GM19324 (cell line): ENCODE measurements around the gene SLC26A2.
"Not testable (repeated sequence)": the region's sequence is repeated elsewhere in the genome, so short reads cannot be mapped to it uniquely, and the experiment has no call there.

Experiments
- ATAC-seq: cut with Tn5 transposase; IDR thresholded peaks from one replicate; pipeline ENCODE4 v1.9.1; 2021; ENCODE audit warnings: mild to moderate bottlenecking, moderate library complexity; ENCODE audit not compliant: unreplicated experiment, low FRiP score

Gene SLC26A2

DNA sequence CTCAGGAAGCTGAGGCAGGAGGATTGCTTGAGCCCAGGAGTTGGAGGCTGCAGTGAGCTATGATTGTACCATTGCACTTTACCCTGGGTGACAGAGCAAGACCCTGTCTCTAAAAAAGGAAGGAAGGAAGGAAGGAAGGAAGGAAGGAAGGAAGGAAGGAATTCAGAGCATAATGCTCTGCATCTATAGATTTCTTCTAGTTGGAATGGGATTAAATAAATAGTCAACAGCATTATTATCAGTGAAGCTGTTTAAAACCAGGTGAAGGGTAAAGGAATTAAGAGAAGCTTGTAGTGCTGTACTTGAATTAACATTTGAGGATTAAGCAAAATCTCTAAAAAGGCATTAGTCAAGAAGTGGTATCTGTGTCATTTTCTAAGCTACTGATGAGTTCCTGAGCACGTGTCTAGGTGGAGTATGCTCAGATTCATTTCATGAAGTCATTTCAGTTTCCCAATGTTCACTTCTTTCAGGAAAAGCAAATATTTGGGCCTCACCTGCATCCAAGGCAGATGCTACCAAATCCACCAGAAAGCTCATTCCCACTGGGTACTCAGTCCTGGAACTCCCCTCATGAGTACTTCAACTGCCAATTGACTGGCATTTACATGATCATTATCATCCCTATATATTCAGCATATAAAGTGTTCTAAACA lies 24.4 kb upstream of the SLC26A2 start:
- no peak for ATAC-seq

DNA sequence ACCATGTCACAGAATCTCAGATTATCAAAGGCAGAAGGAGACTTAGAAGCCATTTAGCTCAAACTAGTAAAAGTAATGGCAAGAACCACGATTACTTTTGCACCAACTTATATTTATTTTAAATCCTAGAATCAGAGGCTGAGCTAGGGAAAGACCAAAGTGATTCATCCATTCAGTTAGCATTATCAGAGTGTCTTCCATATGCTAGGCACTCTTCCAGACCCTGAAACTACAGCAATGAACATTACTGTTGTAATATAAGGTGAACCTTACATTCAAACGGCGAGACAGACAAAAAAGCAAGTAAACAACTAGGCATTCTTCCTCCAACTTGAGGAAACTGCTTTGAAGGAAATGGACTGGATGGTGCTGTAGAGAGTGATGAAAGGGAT lies 23.9 kb upstream of the SLC26A2 start:
- ATAC-seq = no peak

DNA sequence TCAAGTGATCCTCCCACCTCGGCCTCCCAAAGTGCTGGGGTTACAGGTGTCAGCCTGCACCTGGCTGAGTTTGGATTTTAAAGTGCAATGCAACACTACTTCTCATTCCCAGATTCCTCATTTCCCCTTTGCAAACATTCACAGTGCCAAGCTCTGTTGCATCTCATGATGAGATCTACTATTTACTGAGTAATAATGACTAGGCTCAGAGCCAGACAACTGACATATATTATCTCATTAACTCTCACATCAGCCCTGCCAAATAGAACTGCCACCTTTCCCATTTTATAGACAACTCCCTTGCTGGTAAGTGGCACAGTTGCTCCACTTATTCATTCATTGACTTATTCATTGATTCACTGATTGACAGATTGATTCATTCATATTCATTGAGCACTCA lies 22.9 kb upstream of the SLC26A2 start:
- ATAC-seq = no peak

GRCh38 chr5:149938279-149938678 lies 22.3 kb upstream of the SLC26A2 start:
- no peak for ATAC-seq

DNA sequence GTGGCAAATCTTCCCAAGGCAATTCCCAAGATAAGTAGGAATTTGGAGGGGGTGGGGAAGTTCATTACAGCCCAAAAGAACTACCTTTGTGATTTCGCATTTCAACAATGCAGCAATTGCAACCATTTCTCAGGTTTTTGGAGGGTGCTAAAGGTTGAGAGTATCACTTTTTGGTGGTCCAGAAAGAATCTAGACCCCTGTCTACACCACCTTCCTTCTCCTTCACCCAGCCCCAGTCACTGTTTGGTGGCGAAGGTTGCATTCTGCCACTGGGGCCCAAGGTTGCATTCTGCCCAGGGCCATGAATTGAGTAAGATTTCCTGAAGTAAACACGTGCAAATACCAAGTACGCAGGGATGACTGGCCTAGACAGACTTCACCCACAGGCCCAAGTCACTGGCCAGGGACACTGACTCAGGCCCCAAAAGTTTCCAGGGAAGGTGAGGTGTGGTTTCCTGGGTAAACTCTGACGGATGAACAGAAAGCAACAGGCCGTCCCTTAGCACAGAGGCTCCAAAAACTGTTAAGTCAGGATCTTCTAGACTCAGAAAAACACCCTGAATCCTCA lies 21.7 kb upstream of the SLC26A2 start:
- no peak for ATAC-seq

DNA sequence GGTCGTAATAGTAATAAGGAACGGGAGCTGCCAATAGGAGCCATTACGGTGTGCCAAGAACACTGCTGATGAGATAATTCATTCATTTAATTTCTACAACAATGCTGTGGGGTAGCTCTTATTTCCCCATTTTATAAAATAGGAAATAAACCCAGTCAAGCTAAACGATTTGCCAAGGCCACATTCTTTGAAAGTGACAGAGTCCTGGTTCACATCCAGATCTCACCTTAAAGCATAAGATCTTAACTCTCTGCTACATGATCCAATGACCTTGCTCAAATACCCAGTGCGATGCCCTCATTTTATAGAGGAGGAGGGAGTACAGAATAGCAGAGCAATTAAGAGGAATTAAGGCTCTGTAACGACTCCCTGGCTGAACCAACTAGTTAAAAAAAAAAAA lies 21.0 kb upstream of the SLC26A2 start:
- no peak for ATAC-seq

GRCh38 chr5:149940077-149940574 lies 20.4 kb upstream of the SLC26A2 start:
- ATAC-seq = peak; percentile 57

GRCh38 chr5:149940941-149941644 lies 19.5 kb upstream of the SLC26A2 start:
- no peak for ATAC-seq

DNA sequence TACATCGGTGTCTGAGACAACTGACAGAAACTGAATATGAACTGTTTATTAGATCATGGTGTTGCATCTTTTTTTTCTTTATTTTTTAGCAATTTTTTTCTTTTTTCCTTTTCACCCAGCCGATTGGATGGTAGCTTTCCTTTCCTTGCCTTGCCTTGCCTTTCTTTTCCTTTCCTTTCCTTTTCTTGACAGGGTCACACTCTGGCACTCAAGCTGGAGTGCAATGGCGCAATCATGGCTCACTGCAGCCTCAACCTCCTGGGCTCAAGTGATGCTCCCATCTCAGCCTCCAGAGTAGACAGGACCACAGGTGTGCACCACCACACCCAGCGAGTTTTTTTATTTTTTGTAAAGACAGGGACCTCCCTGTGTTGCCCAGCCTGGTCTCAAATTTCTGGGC lies 18.8 kb upstream of the SLC26A2 start:
- no peak for ATAC-seq

DNA sequence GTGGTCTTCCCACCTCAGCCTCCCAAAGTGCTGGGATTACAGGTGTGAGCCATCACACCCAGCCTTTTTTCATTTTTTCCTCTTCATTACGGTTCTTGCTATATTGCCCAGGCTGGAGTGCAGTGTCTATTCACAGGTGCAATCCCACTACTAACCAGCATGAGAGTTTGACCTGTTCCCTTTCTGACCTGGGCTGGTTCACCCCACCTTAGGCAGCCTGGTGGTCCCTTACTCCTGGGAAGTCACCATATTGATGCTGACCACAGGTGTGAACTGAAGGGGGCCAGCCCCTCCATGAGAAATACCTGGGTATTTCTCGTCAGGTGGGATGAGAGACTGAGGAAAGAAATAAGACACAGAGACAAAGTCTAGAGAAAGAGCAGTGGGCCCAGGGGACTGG lies 18.4 kb upstream of the SLC26A2 start:
- ATAC-seq = no peak

DNA sequence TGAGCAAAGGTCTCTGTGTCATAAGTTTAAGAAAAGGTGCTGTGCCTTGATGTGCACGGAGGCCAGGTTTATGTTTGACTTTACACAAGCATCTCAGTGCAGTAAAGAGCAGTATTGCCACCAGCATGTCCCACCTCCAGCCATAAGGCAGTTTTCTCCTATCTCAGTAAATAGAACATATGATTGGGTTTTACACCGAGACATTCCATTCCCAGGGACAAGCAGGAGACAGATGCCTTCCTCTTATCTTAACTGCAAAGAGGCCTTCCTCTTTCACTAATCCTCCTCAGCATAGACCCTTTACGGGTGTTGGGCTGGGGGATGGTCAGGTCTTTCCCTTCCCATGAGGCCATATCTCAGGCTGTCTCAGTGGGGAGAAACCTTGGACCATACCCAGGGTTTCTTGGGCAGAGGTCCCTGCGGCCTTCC lies 17.8 kb upstream of the SLC26A2 start:
- ATAC-seq = not testable (repeated sequence)

- not testable (repeated sequence) for ATAC-seq
Measured at GRCh38 chr5:149943177-149943949, 17.2 kb upstream of the SLC26A2 start.

DNA sequence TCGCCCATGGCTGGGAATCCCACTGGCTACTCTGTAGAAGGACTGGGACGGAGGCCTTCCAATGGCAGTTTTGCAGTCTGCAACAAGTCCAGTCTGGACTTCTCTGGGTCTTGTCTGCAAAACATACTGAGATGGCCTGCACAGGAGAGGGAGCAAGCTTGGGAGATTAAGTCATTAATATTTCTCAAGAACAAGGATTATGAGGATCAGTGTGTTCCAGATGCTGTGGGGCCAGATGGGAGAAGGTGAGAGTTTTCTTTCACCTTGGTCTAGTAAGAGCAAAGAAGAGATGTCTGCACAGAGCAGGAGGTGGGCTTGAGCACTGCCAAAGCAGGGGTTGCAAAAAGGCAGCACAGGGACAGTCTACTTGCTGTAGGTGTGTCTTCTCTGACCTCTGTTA lies 15.9 kb upstream of the SLC26A2 start, which contains the start of gene PDE6A:
PDE6A (minus strand) TSS at position 128 of the 400 bp plus-strand sequence; CDS start at position 8, 120 bp downstream.
- ATAC-seq = no peak

DNA sequence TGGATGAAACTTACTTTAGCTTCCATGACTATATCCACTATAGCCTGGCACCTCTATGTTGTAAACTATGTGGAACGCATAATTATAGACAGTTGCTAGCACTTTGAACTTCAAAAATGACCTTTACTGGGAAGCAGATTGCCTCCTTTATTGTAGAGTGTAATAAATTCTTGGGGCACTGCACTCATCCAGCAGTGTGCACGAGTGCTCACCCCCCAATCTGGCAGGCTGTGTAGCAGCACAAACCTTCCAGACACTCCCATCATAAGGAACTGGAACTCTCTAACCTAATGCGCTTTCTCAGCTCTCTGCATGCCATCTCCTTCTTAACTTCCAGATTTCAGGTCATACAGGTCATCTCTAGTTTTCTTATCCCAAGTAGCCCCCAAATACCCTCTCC lies 14.4 kb upstream of the SLC26A2 start:
- no peak for ATAC-seq

- ATAC-seq = no peak
Measured at GRCh38 chr5:149948993-149949392, 11.6 kb upstream of the SLC26A2 start.

DNA sequence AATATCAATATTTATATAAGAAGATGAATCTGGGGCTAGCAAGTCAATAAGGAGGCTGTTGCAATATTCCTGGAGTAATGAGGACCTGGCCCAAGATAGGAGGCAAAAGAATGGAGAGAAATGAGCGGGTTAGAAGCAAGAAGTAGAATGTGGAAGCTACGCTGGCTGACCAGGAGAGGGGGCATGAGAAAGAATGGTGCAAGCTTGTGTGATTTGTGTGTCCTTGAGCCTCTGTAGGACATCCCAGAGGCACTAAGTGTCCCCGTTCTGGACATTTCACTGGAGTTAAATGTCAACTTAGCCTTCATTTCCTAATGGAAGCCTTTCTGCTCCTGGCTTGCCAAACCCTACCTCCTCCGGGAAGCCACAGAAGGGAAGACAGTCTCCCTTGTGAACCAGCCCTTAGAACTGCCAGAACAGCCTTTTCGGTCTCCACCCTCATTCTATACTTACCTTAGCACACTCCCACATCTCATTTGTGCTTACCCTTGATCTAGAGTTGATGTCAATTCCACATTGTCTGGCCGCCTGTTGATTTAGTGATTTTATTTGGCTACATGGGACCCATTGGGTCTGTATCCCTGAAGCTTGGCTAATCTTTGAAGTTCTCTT lies 9.3 kb upstream of the SLC26A2 start:
- ATAC-seq = no peak

GRCh38 chr5:149953436-149954121 lies 7.0 kb upstream of the SLC26A2 start:
- ATAC-seq = no peak

- ATAC-seq = no peak
Measured at GRCh38 chr5:149954798-149955197, 5.8 kb upstream of the SLC26A2 start.

- no peak for ATAC-seq
Measured at GRCh38 chr5:149956685-149957084, 3.9 kb upstream of the SLC26A2 start.

DNA sequence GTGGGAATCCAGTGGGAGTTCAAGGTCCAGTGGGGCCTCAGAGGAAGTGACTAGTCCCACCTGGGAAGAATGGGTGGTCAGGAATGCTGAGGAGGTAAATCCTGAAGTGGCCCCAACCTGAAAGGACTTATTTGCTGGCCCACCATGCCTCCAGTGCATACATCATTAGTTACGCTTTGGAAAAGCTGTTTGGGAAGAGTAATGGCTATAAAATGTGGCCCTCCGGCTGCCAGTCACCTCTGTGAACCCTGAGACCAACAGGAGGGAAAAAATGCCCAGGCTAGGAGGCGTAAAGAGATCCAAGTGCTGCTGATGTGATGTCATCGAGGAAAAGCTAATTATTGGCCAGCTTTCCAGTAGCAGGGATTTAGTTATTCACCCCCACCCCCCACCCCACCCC lies 2.7 kb upstream of the SLC26A2 start:
- ATAC-seq = no peak
